ENCODE measurements around the gene SLC35F1.

GRCh38 chr6:117908246-117909068 lies 1.4 kb downstream of the SLC35F1 start:
- TF ChIP-seq POLR2A (IDR thresholded peaks at IDR 0.05) (no peak), CTCF (IDR thresholded peaks at IDR 0.05) (no peak)

All from prostate gland (tissue), 2 donors.